Stimulated activated CD8-positive, alpha-beta memory T cell treated with anti-CD3 and anti-CD28 coated beads, Interleukin-7, amount 100 ng/mL, for 48 hours (primary cell): ENCODE data around the gene HDAC8.
"Not testable (repeated sequence)": the region's sequence is repeated elsewhere in the genome, so short reads cannot be mapped to it uniquely, and the experiment has no call there.

Experiments used
- DNase-seq, 2 donors: peaks; one replicate each; pipeline ENCODE4 v3.0.0-alpha.2; 2020; ENCODE audit warnings: low read depth in 1 of 2; ENCODE audit errors: extremely low read depth in 1 of 2

HDAC8 gene

GRCh38 chrX:72461766-72462165 is 110.9 kb downstream of the HDAC8 start:
- no peak for DNase-seq

GRCh38 chrX:72461288-72461687 is 111.4 kb downstream of the HDAC8 start:
- DNase-seq = no peak

DNA sequence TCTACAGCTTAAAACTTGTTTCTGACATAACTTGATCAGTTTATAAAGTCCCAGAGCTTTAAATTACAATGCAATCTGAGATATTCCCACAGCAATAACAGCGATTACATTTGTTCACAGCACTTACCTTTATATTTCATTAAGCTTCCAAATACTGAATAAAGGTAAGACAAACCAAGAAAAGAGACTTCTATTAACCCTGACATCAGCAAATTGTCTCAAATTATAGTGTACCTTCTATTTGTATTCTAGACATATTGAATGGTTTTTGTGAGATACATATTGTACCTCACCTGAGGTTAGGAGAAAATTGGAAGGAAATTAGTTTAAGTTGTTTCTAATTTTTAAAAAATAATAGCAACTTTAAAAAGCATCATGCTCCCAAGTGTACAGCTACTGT is 111.9 kb downstream of the HDAC8 start:
- DNase-seq = no peak

GRCh38 chrX:72449034-72449433 is 123.6 kb downstream of the HDAC8 start:
- DNase-seq = not testable (repeated sequence)

DNA sequence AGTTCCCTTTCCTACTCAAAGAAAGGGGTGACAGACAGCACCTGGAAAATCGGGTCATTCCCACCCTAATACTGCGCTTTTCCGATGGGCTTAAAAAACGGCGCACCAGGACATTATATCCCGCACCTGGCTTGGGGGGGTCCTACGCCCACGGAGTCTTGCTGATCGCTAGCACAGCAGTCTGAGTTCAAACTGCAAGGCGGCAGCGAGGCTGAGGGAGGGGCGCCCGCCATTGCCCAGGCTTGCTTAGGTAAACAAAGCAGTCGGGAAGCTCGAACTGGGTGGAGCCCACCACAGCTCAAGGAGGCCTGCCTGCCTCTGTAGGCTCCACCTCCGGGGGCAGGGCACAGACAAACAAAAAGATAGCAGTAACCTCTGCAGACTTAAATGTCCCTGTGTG is 131.9 kb downstream of the HDAC8 start:
- DNase-seq = not testable (repeated sequence)

- DNase-seq = no peak
Observed at GRCh38 chrX:72436010-72436409, 136.6 kb downstream of the HDAC8 start.

DNA sequence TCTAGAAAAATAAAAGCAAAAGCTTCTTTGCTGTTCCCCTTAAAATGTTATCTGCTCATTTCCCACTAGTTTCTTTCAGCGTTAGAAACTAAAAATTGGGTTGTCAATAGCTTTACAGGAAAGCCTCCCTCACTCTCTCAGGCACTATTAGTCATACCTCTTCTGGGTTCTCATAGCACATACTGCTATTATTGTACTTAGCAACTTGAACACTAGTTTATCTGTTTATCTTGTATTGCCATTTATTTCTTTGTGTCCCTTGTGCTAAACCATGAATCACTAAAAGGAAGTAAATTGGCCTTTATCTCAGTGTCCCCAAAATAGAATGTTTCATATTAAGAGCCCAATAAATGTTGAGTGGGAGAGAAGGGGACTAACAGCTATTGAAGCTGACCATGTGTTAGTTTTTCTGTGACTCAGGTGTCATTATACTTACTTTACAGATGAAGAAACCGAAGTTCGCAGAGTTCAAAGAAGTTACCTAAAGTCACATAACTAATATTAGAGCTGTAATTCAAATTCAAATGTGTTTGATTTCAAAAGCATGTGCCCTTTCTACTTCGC is 142.2 kb downstream of the HDAC8 start:
- DNase-seq = no peak

DNA sequence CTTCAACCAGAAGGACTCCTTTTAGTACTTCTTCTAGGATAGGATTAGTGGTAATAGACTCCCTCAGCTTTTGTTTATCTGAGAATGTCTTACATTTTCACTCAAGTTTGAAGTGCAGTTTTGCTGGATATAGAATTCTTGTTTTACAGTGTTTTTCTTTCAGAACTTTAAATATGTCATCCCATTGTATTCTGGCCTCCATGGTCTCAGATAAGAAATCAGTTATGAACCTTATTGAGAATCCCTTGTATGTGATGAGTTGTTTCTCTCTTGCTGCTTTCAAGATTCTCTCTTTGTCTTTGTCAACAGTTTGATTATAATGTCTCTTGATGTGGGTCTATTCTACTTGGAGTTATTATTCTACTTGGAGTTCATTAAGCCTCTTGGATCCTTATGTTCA is 150.8 kb downstream of the HDAC8 start:
- no peak for DNase-seq

GRCh38 chrX:72409993-72410392 is 162.7 kb downstream of the HDAC8 start:
- no peak for DNase-seq

DNA sequence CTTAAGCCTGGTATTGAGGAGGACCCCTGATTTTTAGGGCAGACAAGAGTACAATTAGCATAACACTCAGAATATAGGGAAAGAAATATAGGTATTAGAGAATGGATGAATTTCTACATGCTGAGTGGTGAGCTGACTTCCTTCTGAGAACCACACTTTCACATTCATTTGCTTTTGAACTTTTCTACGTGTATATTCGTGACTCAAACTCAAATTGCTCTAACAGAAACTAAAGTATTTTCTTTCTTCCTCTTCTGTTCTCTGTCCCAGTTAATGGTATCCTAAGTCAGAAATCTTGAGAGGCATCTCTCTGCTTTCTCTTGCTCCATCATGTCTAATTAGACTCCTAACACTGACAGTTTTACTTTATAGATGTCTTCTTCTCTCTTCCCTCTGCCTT is 163.8 kb downstream of the HDAC8 start:
- DNase-seq = no peak

DNA sequence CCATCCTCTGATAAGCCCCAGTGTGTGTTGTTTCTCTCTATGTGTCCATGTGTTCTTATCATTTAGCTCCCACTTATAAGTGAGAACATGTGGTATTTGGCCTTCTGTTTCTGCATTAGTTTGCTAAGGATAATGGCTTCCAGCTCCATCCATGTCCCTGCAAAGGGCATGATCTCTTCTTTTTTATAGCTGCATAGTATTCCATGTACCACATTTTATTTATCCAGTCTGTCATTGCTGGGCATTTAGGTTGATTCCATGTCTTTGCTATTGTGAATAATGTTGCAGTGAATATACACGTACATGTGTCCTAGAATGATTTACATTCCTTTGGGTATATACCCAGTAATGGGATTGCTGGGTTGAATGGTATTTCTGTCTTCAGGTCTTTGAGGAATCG is 167.5 kb downstream of the HDAC8 start:
- DNase-seq = not testable (repeated sequence)

GRCh38 chrX:72402614-72403013 is 170.0 kb downstream of the HDAC8 start:
- DNase-seq = no peak

DNA sequence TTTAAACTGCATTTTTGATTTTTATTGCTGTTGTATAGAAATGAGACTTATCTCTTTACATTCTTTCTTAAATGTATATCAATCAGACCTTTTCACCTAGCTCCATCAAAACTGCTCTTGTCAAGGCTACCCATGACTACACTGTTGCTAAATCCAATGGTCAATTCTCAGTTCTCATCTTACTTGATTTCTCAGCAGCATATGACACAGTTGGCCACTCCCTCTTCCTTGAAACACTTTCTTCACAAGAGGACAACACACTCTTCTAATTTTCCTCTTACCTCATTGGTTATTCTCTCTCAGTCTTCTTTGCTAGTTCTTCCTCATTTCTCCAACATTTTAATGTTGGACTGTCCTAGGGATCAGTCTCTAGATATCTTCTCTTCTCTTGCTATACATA is 172.8 kb downstream of the HDAC8 start:
- no peak for DNase-seq

DNA sequence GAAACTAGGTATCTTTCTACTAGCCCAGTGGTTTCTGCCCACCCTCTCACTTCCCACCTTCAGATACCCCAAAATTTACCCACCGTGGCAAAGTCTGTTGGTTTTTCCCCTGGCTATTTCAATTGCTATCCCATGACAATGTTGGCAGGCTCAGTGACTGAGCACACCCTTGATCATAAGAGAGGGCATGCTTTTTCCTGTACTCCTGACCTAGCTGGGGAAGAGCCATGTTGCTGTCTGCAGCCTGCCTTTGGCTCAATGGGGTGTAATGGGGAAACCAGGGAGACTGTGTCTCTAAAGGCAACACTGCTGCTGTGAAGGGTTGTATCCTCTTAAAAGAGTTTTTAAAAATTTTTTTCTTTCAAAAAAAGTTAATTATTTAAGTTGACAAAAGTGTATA is 176.5 kb downstream of the HDAC8 start:
- no peak for DNase-seq

- DNase-seq = no peak
Observed at GRCh38 chrX:72395237-72395636, 177.4 kb downstream of the HDAC8 start.

GRCh38 chrX:72394518-72395170 is 178.0 kb downstream of the HDAC8 start:
- DNase-seq = no peak

- DNase-seq = no peak
Observed at GRCh38 chrX:72393836-72394517, 178.7 kb downstream of the HDAC8 start.

- DNase-seq = no peak
Observed at GRCh38 chrX:72392816-72393800, 179.5 kb downstream of the HDAC8 start.

DNA sequence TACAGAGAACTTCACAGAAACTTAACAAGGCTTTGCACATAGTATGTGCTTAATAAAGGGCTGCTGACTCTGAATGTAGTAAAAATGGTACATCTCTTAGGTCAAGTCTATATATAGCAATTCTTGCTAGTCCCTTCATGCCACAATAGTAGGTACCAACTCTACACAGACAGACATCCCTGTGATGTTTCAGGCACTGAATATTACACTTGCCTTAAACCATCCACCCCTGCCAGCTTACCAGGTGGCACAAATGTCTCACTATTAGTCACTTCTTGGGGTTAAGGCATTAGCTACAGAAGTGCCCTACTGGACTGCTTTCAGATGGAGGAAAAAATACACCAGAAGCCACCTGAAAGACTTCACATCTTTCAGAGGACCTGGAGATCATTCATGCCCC is 180.6 kb downstream of the HDAC8 start:
- DNase-seq = no peak

DNA sequence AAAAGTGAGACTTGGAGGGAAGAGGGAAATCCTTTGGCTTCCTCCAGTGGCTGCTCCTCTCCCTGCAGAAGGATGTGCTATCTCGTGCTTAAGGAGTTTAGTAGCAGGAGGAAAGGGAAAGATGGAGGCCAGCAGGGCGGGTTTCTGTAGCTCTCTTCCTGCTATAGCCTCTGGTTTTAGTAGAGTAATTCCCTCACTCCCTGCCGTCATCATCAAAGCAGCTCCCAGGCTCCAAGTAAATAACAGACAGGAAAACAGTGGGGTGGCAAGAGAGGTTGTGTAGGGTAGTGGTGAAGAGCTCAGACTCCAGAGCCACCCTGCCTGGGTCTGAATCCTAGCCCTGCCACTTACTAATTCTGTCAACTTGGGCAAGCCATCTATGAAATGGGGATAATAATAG is 185.4 kb downstream of the HDAC8 start:
- no peak for DNase-seq

GRCh38 chrX:72382202-72382595 is 190.4 kb downstream of the HDAC8 start:
- no peak for DNase-seq
